Caco-2 (cell line): ENCODE results near the gene PPP1R12B. TPM values are rescaled to one million over a fixed set of nuclear protein-coding genes. Genes with fewer than 3 reads are reported as not detected.
"Not testable (repeated sequence)": the region's sequence is repeated elsewhere in the genome, so short reads cannot be mapped to it uniquely, and the experiment has no call there.

Experiments used
- BruUV-seq: library from RNA; stranded (reverse); fragments of 400-500 nt; replicated peaks from 2 replicates; lab custom pipeline; 2021; lab: Mats Ljungman, UMichigan
- CTCF ChIA-PET: fragments of 300-600 bp; sonication (Branson Sonifier 250); formaldehyde crosslinking; loops from one replicate; lab custom pipeline; 2022; ENCODE audit warnings: antibody characterized with exemption; lab: Charles Lee
- POLR2A ChIA-PET: fragments of 300-600 bp; sonication (Branson Sonifier 250); formaldehyde crosslinking; loops from one replicate; lab custom pipeline; 2022; ENCODE audit warnings: antibody characterized with exemption; lab: Charles Lee
- DNase-seq, 2 experiments: peaks; one replicate each; pipeline versions ENCODE4 v3.0.0 to v3.0.0-alpha.2; 2020 to 2022
- H3K27me3 ChIP-seq: replicated peaks from 2 replicates; pipeline ENCODE4 v1.6.0; 2011; ENCODE audit warnings: low read length; ENCODE audit not compliant: control insufficient read depth, insufficient read depth
- H3K36me3 ChIP-seq: 2 replicates; pipeline ENCODE4 v1.5.1; 2011; ENCODE audit warnings: low read length; ENCODE audit not compliant: control insufficient read depth, insufficient read depth
- H3K4me1 ChIP-seq: fragments of 250-450 bp; sonication (Bioruptor Pico); 2 replicates; pipeline ENCODE4 v1.5.1; 2020; ENCODE audit warnings: mild to moderate bottlenecking
- H3K4me3 ChIP-seq: 2 replicates; pipeline ENCODE4 v1.5.1; 2011; ENCODE audit warnings: low read depth, mild to moderate bottlenecking, control low read depth, low read length
- H3K9me3 ChIP-seq: fragments of 250-450 bp; sonication (Bioruptor Pico); 2 replicates; pipeline ENCODE4 v1.5.1; 2020; ENCODE audit warnings: mild to moderate bottlenecking, moderate library complexity
- H3K27ac Mint-ChIP-seq: one replicate; pipeline ENCODE4 v1.8.0; 2022; ENCODE audit warnings: mixed read lengths; ENCODE audit not compliant: unreplicated experiment
- H3K27me3 Mint-ChIP-seq: one replicate; pipeline ENCODE4 v1.8.0; 2022; ENCODE audit warnings: mixed read lengths; ENCODE audit not compliant: insufficient read depth, unreplicated experiment
- H3K36me3 Mint-ChIP-seq: one replicate; pipeline ENCODE4 v1.8.0; 2022; ENCODE audit warnings: mild to moderate bottlenecking, mixed read lengths; ENCODE audit not compliant: insufficient read depth, unreplicated experiment
- H3K4me1 Mint-ChIP-seq: one replicate; pipeline ENCODE4 v1.8.0; 2022; ENCODE audit warnings: low read depth, mixed read lengths; ENCODE audit not compliant: unreplicated experiment
- H3K4me3 Mint-ChIP-seq: one replicate; pipeline ENCODE4 v1.8.0; 2022; ENCODE audit warnings: mild to moderate bottlenecking, moderate library complexity, mixed read lengths; ENCODE audit not compliant: unreplicated experiment
- H3K9me3 Mint-ChIP-seq: one replicate; pipeline ENCODE4 v1.8.0; 2022; ENCODE audit warnings: mixed read lengths; ENCODE audit not compliant: unreplicated experiment
- CTCF ChIP-seq, 2 experiments: fragments of 200-600 bp in 1 of 2; IDR thresholded peaks; 1 replicate in 1 of 2; 2 replicates in 1 of 2; pipeline versions ENCODE4 v1.5.1 to v1.8.0; 2011 to 2022; ENCODE audit warnings: antibody characterized with exemption in 1 of 2, control low read depth in 1 of 2, inconsistent platforms in 1 of 2, low read depth in 1 of 2, low read length in 1 of 2, mild to moderate bottlenecking in 1 of 2, moderate library complexity in 1 of 2; ENCODE audit not compliant: insufficient read depth in 1 of 2, severe bottlenecking in 1 of 2, unreplicated experiment in 1 of 2
- intact Hi-C: fragments of 100-400 bp; cut with micrococcal nuclease; formaldehyde crosslinking; loops from one replicate; pipeline ENCODE4 v1.10.0; 2022; ENCODE audit not compliant: unreplicated experiment
- total RNA-seq: library from RNA; stranded (reverse); gene quantifications from 2 replicates; pipeline ENCODE4 v1.2.3, GENCODE V29; 2022

PPP1R12B gene
- total RNA-seq, 1 experiment from 2014 or later = 16.4 TPM

DNA sequence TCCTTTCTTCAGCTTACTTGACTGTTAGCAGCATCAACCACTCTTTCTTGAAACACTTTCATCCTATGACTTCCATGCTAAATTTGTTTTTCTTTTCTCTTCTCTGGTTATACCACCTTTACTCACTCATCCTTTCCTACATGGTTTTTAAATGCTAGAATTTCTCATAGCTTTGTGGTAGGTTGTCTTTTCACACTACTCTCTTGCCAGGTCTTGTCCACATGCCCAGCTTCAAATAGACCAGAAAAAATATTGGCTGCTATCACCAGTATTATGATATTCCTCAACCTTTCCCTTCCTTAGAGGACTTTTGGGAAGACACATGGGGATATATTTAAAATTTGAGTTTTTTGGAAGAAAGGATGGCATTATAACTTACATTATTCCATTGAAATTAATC, 48.8 kb downstream of the PPP1R12B start:
- H3K4me1 ChIP-seq = no peaks in the 10 kb centered on the region
- DNase-seq = no peak
- H3K9me3 ChIP-seq = no peaks in the 10 kb centered on the region
- no peaks in the 10 kb centered on the region for H3K36me3 ChIP-seq
- H3K4me3 Mint-ChIP-seq = no peak overlapping the region
- no peaks in the 10 kb centered on the region for H3K27me3 ChIP-seq
- BruUV-seq = no TSS peak
- H3K4me3 ChIP-seq = no peak overlapping the region
- no peak overlapping the region for H3K27ac Mint-ChIP-seq
- no peaks in the 10 kb centered on the region for H3K4me1 Mint-ChIP-seq
- ChIA-PET POLR2A (no interaction called here), CTCF (interaction anchor here (0.6 kb wide), 1 partner anchor 208 kb away, joined by 5 read pairs; no protein-coding TSS in a partner anchor)
- H3K36me3 Mint-ChIP-seq = no peaks in the 10 kb centered on the region
- no peak for TF ChIP-seq CTCF (IDR thresholded peaks at IDR 0.05; ENCODE audit: insufficient read depth in 1 of 2, low read depth in 1 of 2, low read length in 1 of 2, severe bottlenecking in 1 of 2, unreplicated experiment in 1 of 2)
- no peaks in the 10 kb centered on the region for H3K9me3 Mint-ChIP-seq
- H3K27me3 Mint-ChIP-seq = no peaks in the 10 kb centered on the region
- intact Hi-C loops = no loop called here

- intact Hi-C loops, H3K4me3 Mint-ChIP-seq, H3K9me3 ChIP-seq, H3K27me3 ChIP-seq, H3K9me3 Mint-ChIP-seq, DNase-seq, BruUV-seq, H3K27ac Mint-ChIP-seq, POLR2A ChIA-PET, H3K27me3 Mint-ChIP-seq, H3K36me3 Mint-ChIP-seq, H3K4me3 ChIP-seq, H3K4me1 ChIP-seq, H3K36me3 ChIP-seq, H3K4me1 Mint-ChIP-seq, CTCF ChIA-PET: not testable (repeated sequence)
Measured at GRCh38 chr1:202398439-202398838, 49.9 kb downstream of the PPP1R12B start.

GRCh38 chr1:202401771-202402170, 53.3 kb downstream of the PPP1R12B start:
- H3K9me3 Mint-ChIP-seq, H3K27me3 ChIP-seq, H3K4me1 ChIP-seq, H3K36me3 ChIP-seq, H3K27ac Mint-ChIP-seq, POLR2A ChIA-PET, H3K36me3 Mint-ChIP-seq, H3K27me3 Mint-ChIP-seq, DNase-seq, BruUV-seq, H3K9me3 ChIP-seq, intact Hi-C loops, H3K4me3 Mint-ChIP-seq, H3K4me1 Mint-ChIP-seq, H3K4me3 ChIP-seq: not testable (repeated sequence)
- CTCF ChIA-PET = interaction anchor here (0.6 kb wide), 1 partner anchor 172 kb away, joined by 5 read pairs; no protein-coding TSS in a partner anchor

- DNase-seq, H3K36me3 ChIP-seq, H3K4me3 ChIP-seq, H3K4me1 Mint-ChIP-seq, H3K27ac Mint-ChIP-seq, intact Hi-C loops, BruUV-seq, H3K4me3 Mint-ChIP-seq, H3K27me3 Mint-ChIP-seq, H3K4me1 ChIP-seq, H3K27me3 ChIP-seq, POLR2A ChIA-PET, H3K36me3 Mint-ChIP-seq, CTCF ChIA-PET, H3K9me3 Mint-ChIP-seq, H3K9me3 ChIP-seq: not testable (repeated sequence)
Measured at GRCh38 chr1:202403381-202403780, 54.9 kb downstream of the PPP1R12B start.
